Measurements from ENCODE around the gene ARAP2.

ARAP2 gene

DNA sequence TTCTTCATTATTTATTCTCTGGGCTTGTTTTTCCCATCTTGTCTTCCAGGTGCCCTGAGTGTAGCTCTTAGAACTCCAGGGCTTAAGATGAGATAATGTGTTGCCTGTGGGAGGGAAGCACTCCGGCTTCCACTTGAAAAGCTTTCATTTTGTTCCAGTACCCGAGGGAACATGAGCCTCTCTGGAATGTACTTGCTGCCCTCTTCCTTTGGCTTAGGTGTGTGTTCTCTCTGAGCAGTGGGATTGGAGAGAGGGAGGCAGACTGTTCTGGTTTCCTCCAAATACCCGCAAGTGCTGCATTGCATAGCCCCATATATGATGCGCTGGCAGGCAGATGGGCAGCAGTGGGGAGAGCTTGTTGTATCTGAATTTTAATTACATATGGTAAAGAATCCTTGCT lies 36.2 kb upstream of the ARAP2 start:
- TF ChIP-seq TAF1 (IDR thresholded peaks at IDR 0.05; ENCODE audit: borderline replicate concordance, insufficient read depth, low read length) (no peak), POLR2AphosphoS5 (IDR thresholded peaks at IDR 0.05; ENCODE audit: low read depth, low read length) (no peak), FOXP2 (optimal IDR thresholded peaks at IDR 0.05; ENCODE audit: borderline replicate concordance, extremely low read depth, extremely low read length, insufficient read depth) (no peak), SIN3A (IDR thresholded peaks at IDR 0.05; ENCODE audit: borderline replicate concordance, insufficient read depth, low read length) (no peak)
- TF ChIP-seq, protein P1, sequence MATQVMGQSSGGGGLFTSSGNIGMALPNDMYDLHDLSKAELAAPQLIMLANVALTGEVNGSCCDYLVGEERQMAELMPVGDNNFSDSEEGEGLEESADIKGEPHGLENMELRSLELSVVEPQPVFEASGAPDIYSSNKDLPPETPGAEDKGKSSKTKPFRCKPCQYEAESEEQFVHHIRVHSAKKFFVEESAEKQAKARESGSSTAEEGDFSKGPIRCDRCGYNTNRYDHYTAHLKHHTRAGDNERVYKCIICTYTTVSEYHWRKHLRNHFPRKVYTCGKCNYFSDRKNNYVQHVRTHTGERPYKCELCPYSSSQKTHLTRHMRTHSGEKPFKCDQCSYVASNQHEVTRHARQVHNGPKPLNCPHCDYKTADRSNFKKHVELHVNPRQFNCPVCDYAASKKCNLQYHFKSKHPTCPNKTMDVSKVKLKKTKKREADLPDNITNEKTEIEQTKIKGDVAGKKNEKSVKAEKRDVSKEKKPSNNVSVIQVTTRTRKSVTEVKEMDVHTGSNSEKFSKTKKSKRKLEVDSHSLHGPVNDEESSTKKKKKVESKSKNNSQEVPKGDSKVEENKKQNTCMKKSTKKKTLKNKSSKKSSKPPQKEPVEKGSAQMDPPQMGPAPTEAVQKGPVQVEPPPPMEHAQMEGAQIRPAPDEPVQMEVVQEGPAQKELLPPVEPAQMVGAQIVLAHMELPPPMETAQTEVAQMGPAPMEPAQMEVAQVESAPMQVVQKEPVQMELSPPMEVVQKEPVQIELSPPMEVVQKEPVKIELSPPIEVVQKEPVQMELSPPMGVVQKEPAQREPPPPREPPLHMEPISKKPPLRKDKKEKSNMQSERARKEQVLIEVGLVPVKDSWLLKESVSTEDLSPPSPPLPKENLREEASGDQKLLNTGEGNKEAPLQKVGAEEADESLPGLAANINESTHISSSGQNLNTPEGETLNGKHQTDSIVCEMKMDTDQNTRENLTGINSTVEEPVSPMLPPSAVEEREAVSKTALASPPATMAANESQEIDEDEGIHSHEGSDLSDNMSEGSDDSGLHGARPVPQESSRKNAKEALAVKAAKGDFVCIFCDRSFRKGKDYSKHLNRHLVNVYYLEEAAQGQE (IDR thresholded peaks at IDR 0.05; ENCODE audit: insufficient read depth in 1 of 2, low read depth in 2 of 2, low read length in 2 of 2), result no peak

DNA sequence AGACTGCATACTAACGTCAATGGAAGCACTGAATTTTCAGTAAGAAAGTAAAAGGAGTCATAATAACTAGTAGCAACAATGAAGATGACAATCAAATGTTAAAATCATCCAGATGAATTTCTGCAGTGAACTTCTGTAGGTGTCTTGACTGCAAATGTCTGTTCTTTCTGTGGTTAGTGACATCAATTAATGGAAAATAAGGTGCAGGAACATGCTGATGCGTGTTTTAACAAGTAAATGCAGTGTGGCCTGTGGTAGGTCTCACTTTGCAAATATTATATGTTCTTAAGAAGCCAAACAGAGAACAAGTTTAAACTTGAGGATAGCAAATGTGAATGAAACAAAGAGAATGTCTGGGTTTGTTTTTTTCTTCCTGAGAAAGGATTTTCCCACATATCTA lies 34.5 kb upstream of the ARAP2 start:
- TF ChIP-seq, protein P1 (IDR thresholded peaks at IDR 0.05; ENCODE audit: insufficient read depth in 1 of 2, low read depth in 2 of 2, low read length in 2 of 2), result no peak
- TF ChIP-seq TAF1 (IDR thresholded peaks at IDR 0.05; ENCODE audit: borderline replicate concordance, insufficient read depth, low read length) (no peak), FOXP2 (optimal IDR thresholded peaks at IDR 0.05; ENCODE audit: borderline replicate concordance, extremely low read depth, extremely low read length, insufficient read depth) (no peak), POLR2AphosphoS5 (IDR thresholded peaks at IDR 0.05; ENCODE audit: low read depth, low read length) (no peak), SIN3A (IDR thresholded peaks at IDR 0.05; ENCODE audit: borderline replicate concordance, insufficient read depth, low read length) (no peak)

DNA sequence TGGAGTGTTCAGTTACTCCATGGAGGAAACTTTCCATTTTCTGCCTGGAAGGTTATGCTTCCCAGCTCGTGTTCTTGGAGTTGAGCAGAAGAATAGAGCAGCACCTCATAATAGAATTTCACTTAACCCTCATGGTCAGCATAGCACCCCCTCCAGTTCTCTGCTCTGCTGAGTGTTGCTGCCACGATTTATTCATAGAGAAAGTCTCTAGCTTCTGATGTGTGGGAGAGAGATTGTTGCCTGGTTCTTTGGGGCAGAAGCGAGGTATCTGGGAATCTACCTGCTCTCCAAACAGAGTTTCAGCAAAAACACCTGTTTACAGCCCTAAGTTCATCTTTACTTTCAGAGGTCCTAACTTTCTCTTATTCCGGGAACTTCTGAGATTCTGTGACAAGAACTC lies 33.2 kb upstream of the ARAP2 start:
- no peak for TF ChIP-seq SIN3A (IDR thresholded peaks at IDR 0.05; ENCODE audit: borderline replicate concordance, insufficient read depth, low read length)

DNA sequence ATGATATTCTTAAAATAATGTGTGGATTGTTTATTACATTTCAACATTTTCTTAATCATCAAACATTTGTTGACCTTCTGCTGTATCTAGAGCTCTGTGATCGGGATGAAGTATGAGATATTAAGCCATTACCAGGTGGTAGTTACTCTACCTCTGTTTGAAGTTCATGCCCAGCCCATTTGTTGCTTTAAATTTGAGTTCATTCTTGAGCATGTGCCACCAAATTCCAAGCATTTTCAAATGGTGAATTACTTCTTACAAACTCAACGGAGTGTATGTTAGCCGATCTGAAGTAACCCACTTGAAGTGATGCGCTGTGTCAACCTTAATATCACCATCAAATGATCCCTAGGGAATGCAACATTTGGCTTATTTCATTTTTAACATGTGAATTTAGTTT lies 29.8 kb upstream of the ARAP2 start:
- no peak for TF ChIP-seq FOXP2 (optimal IDR thresholded peaks at IDR 0.05; ENCODE audit: borderline replicate concordance, extremely low read depth, extremely low read length, insufficient read depth)
- TF ChIP-seq, protein P1 (IDR thresholded peaks at IDR 0.05; ENCODE audit: insufficient read depth in 1 of 2, low read depth in 2 of 2, low read length in 2 of 2), result no peak
- no peak for TF ChIP-seq SIN3A (IDR thresholded peaks at IDR 0.05; ENCODE audit: borderline replicate concordance, insufficient read depth, low read length)
- TF ChIP-seq POLR2AphosphoS5 (IDR thresholded peaks at IDR 0.05; ENCODE audit: low read depth, low read length), result no peak
- TF ChIP-seq TAF1 (IDR thresholded peaks at IDR 0.05; ENCODE audit: borderline replicate concordance, insufficient read depth, low read length), result no peak

DNA sequence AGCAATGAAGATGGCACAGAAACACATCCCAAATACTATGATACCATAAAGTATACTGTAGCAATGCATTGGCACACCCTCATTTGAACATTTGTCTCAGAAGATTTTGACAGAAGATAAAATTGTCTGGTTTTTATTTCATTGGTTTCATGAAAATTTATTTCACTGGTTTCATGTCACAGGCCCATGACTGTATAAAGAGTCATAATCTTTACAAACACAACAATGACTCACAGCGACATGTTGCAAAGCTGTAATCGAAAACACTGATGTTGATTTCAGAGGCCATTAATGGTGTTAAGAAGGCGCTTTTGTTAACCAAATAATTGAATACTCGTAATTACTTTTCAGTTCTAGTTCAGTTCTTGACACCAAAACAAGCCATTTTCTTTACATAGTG lies 29.0 kb upstream of the ARAP2 start:
- TF ChIP-seq, protein P1 (IDR thresholded peaks at IDR 0.05; ENCODE audit: insufficient read depth in 1 of 2, low read depth in 2 of 2, low read length in 2 of 2), result no peak
- no peak for TF ChIP-seq SIN3A (IDR thresholded peaks at IDR 0.05; ENCODE audit: borderline replicate concordance, insufficient read depth, low read length)
- no peak for TF ChIP-seq TAF1 (IDR thresholded peaks at IDR 0.05; ENCODE audit: borderline replicate concordance, insufficient read depth, low read length)
- TF ChIP-seq FOXP2 (optimal IDR thresholded peaks at IDR 0.05; ENCODE audit: borderline replicate concordance, extremely low read depth, extremely low read length, insufficient read depth), result no peak
- no peak for TF ChIP-seq POLR2AphosphoS5 (IDR thresholded peaks at IDR 0.05; ENCODE audit: low read depth, low read length)

Data from PFSK-1 (cell line).